HepG2 (cell line): Measurements from ENCODE around the gene ARMC8. TPM values are rescaled to one million over a fixed set of nuclear protein-coding genes. Genes with fewer than 3 reads are reported as not detected.

Experiments
- ATAC-seq: fragments of 200-7000 bp; cut with Tn5 transposase; 3 replicates; pipeline ENCODE4 v1.9.1; 2020; ENCODE audit warnings: mild to moderate bottlenecking, moderate library complexity
- BruUV-seq: library from RNA; stranded (reverse); fragments of 400-500 nt; replicated peaks from 2 replicates; lab custom pipeline; 2021; lab: Mats Ljungman, UMichigan
- CTCF ChIA-PET: fragments of 300-600 bp; formaldehyde crosslinking; extraction: SDS; loops from one replicate; lab custom pipeline; 2021; ENCODE audit warnings: low total read pairs, inconsistent platforms, low intra/inter-chr PET ratio; lab: Yijun Ruan, JAX
- POLR2A ChIA-PET: fragments of 350-600 bp; sonication (Branson Sonifier 250); formaldehyde crosslinking; loops from one replicate; lab custom pipeline; 2020; ENCODE audit warnings: antibody characterized with exemption, inconsistent platforms; lab: Yijun Ruan, JAX
- DNase-seq: peaks from one replicate; pipeline ENCODE4 v3.0.0-alpha.2; 2015; ENCODE audit warnings: low spot score
- FAIRE-seq: peaks from 3 replicates; lab custom pipeline; 2011; peaks lifted over from hg19 to GRCh38; lab: Jason Lieb, UNC
- H2AFZ ChIP-seq: one replicate; pipeline ENCODE4 v1.6.1; 2011; ENCODE audit warnings: low read length, inconsistent platforms
- H3K27ac ChIP-seq: fragments of 300-600 bp; 3 replicates; pipeline ENCODE4 v1.8.0; 2011; ENCODE audit warnings: mixed run types, mild to moderate bottlenecking, mixed read lengths, low read length, inconsistent platforms; ENCODE audit not compliant: insufficient read depth; ENCODE audit errors: extremely low read length
- H3K27me3 ChIP-seq, 2 experiments: fragments of 200-600 bp in 1 of 2; 2 replicates in 1 of 2; 3 replicates in 1 of 2; pipeline versions ENCODE4 v1.6.0 to v1.8.0; 2011; ENCODE audit warnings: low read length in 2 of 2, mild to moderate bottlenecking in 2 of 2, moderate library complexity in 2 of 2, inconsistent platforms in 1 of 2; ENCODE audit not compliant: insufficient read depth in 2 of 2, control insufficient read depth in 1 of 2
- H3K36me3 ChIP-seq, 2 experiments: fragments of 200-600 bp in 1 of 2; replicated peaks in 1 of 2; 2 replicates in 1 of 2; 3 replicates in 1 of 2; pipeline versions ENCODE4 v1.5.1 to v1.8.0; 2011; ENCODE audit warnings: low read length in 2 of 2, inconsistent platforms in 1 of 2; ENCODE audit not compliant: insufficient read depth in 2 of 2, control insufficient read depth in 1 of 2
- H3K4me1 ChIP-seq: 2 replicates; pipeline ENCODE4 v1.5.1; 2012; ENCODE audit warnings: low read length, inconsistent platforms; ENCODE audit not compliant: insufficient read depth
- H3K4me2 ChIP-seq: 2 replicates; pipeline ENCODE4 v1.6.0; 2011; ENCODE audit warnings: low read depth, low read length, inconsistent platforms
- H3K4me3 ChIP-seq, 3 experiments: fragments of 200-600 bp in 1 of 3; sonication (generic), shearing (Covaris generic) in 1 of 3; replicated peaks in 1 of 3; 2 replicates each; pipeline ENCODE4 v1.5.1; 2011 to 2016; ENCODE audit warnings: low read length in 3 of 3, inconsistent platforms in 2 of 3, low read depth in 2 of 3, mild to moderate bottlenecking in 2 of 3, control low read depth in 1 of 3, mixed read lengths in 1 of 3; ENCODE audit not compliant: insufficient read depth in 1 of 3
- H3K79me2 ChIP-seq: one replicate; pipeline ENCODE4 v1.6.1; 2011; ENCODE audit warnings: low read length, inconsistent platforms; ENCODE audit not compliant: insufficient read depth
- H3K9ac ChIP-seq: 2 replicates; pipeline ENCODE4 v1.6.0; 2011; ENCODE audit warnings: mild to moderate bottlenecking, low read depth, low read length, inconsistent platforms; ENCODE audit not compliant: insufficient read depth
- H3K9me3 ChIP-seq: 2 replicates; pipeline ENCODE4 v1.5.1; 2012; ENCODE audit warnings: mild to moderate bottlenecking, low read length
- H4K20me1 ChIP-seq: 2 replicates; pipeline ENCODE4 v1.6.0; 2011; ENCODE audit warnings: inconsistent platforms, mild to moderate bottlenecking, low read length, moderate library complexity; ENCODE audit not compliant: insufficient read depth
- CC2D1A ChIP-seq: sonication (generic); formaldehyde crosslinking; IDR thresholded peaks from 2 replicates; pipeline ENCODE4 v1.8.1; 2023; ENCODE audit warnings: mild to moderate bottlenecking, missing genetic modification reagents
- CCDC6 ChIP-seq: sonication (generic); formaldehyde crosslinking; IDR thresholded peaks from 2 replicates; pipeline ENCODE4 v1.8.1; 2022; ENCODE audit warnings: mild to moderate bottlenecking, missing genetic modification reagents, moderate library complexity
- CREBL2 ChIP-seq: sonication (generic); formaldehyde crosslinking; IDR thresholded peaks from 2 replicates; pipeline ENCODE4 v1.8.1; 2023; ENCODE audit warnings: missing genetic modification reagents, mild to moderate bottlenecking, borderline replicate concordance
- DMAP1 ChIP-seq: IDR thresholded peaks from 2 replicates; pipeline ENCODE4 v1.6.1; 2016
- DR1 ChIP-seq: sonication (generic); formaldehyde crosslinking; IDR thresholded peaks from 2 replicates; pipeline ENCODE4 v1.8.0; 2021; ENCODE audit warnings: mild to moderate bottlenecking, missing genetic modification reagents, inconsistent platforms
- FOXO1 ChIP-seq: sonication (generic); formaldehyde crosslinking; IDR thresholded peaks from 2 replicates; pipeline ENCODE4 v1.4.0; 2020; ENCODE audit warnings: missing genetic modification reagents
- HNRNPUL1 ChIP-seq: fragments of 200-400 bp; formaldehyde crosslinking; IDR thresholded peaks from 2 replicates; pipeline ENCODE4 v1.6.1; 2017; ENCODE audit warnings: low read depth, mild to moderate bottlenecking, low read length, moderate library complexity
- HOXA3 ChIP-seq: sonication (generic); formaldehyde crosslinking; IDR thresholded peaks from 2 replicates; pipeline ENCODE4 v1.5.0; 2020; ENCODE audit warnings: missing genetic modification reagents
- KDM5B ChIP-seq: sonication (generic); formaldehyde crosslinking; IDR thresholded peaks from 2 replicates; pipeline ENCODE4 v1.4.0; 2020; ENCODE audit warnings: missing genetic modification reagents, mild to moderate bottlenecking, borderline replicate concordance
- MIER3 ChIP-seq: IDR thresholded peaks from 2 replicates; pipeline ENCODE4 v1.6.1; 2016; ENCODE audit warnings: missing compliant biosample characterization, borderline replicate concordance
- PAX8 ChIP-seq: sonication (generic); formaldehyde crosslinking; IDR thresholded peaks from 2 replicates; pipeline ENCODE4 v1.8.0; 2022; ENCODE audit warnings: mild to moderate bottlenecking, missing genetic modification reagents, borderline replicate concordance
- PBX3 ChIP-seq: sonication (generic); formaldehyde crosslinking; IDR thresholded peaks from 2 replicates; pipeline ENCODE4 v1.8.1; 2023; ENCODE audit warnings: missing genetic modification reagents, inconsistent platforms, borderline replicate concordance
- SIX1 ChIP-seq: sonication (generic); formaldehyde crosslinking; IDR thresholded peaks from 2 replicates; pipeline ENCODE4 v1.4.0; 2020; ENCODE audit warnings: missing genetic modification reagents, borderline replicate concordance
- SP140L ChIP-seq: sonication (generic); formaldehyde crosslinking; IDR thresholded peaks from 2 replicates; pipeline ENCODE4 v1.4.0; 2020; ENCODE audit warnings: missing genetic modification reagents, borderline replicate concordance
- STAT5B ChIP-seq: sonication (generic); formaldehyde crosslinking; IDR thresholded peaks from 2 replicates; pipeline ENCODE4 v1.4.0; 2020; ENCODE audit warnings: missing genetic modification reagents
- ZFP36 ChIP-seq: fragments of 150-350 bp; IDR thresholded peaks from 2 replicates; pipeline ENCODE4 v1.6.1; 2018; ENCODE audit warnings: borderline replicate concordance, low read length, low read depth; ENCODE audit not compliant: partially characterized antibody
- ZMYM4 ChIP-seq: sonication (generic); formaldehyde crosslinking; IDR thresholded peaks from 2 replicates; pipeline ENCODE4 v1.8.1; 2023; ENCODE audit warnings: mild to moderate bottlenecking, missing genetic modification reagents
- WGBS: methylation state at CpG from one replicate; pipeline ENCODE4 v1.1.6; 2017; ENCODE audit warnings: low lambda C conversion rate; 5-methylcytosine and 5-hydroxymethylcytosine counted together
- in situ Hi-C: cut with HindIII; loops from 2 replicates; pipeline ENCODE4 v1.10.0; 2017; ENCODE audit warnings: low pct_unique_long_range_greater_than_20kb; ENCODE audit not compliant: extremely low pct_ligation_motif_present
- intact Hi-C: fragments of 100-400 bp; cut with micrococcal nuclease; formaldehyde crosslinking; loops from one replicate; pipeline ENCODE4 v1.10.0; 2022; ENCODE audit not compliant: unreplicated experiment
- polyA plus RNA-seq, 8 experiments: library from polyadenylated mRNA; depleted of rRNA in 3 of 8; stranded (reverse) in 7 of 8; unstranded in 1 of 8; fragments of >200 nt; fragmentation: Illumina TruSeq in 4 of 8; extraction: Trizol in 4 of 8; gene quantifications; 2 replicates each; pipeline versions ENCODE4 v1.2.1 to v1.2.3, GENCODE V29; 2011 to 2016; ENCODE audit warnings: low read depth in 4 of 8, missing spikeins in 1 of 8, mixed read lengths in 1 of 8; ENCODE audit not compliant: insufficient read depth in 1 of 8
- total RNA-seq, 5 experiments: library from RNA; depleted of rRNA; stranded (reverse); fragments of >200 nt; fragmentation: Illumina TruSeq; extraction: Trizol; gene quantifications; 2 replicates each; pipeline ENCODE4 v1.2.3, GENCODE V29; 2016; ENCODE audit warnings: low read depth in 1 of 5
- TF ChIP-seq, protein P1 (sequence below): sonication (generic); formaldehyde crosslinking; IDR thresholded peaks from 2 replicates; pipeline ENCODE4 v1.4.0; 2020; ENCODE audit warnings: mild to moderate bottlenecking, missing genetic modification reagents

ARMC8 gene
- total and polyA plus RNA-seq, 2 of the 13 experiments (the other 11 are each of a cell fraction or from before 2014, with no cell fraction given), result 38.9 to 55.3 TPM

DNA sequence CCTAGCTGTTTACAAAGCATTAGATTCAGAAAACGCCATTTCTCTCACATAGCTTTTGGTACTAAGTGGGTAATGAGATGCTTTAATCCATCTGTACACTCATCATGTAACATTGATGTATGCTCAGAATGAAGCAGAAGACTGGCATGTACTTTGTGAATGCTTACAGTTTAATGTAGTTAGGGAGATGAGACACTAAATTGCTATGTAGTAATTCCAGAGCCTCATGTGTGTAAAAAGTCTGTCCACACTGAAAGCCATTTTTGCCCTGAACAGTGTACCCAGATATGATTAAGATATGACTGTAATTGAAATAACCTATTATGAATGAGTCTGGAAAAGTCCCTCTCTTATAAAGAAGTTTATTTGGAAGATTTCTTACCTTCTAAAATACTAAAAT is 66.5 kb downstream of the ARMC8 start:
- FAIRE-seq, result no peak
- Histone ChIP-seq H3K9me3 (no peaks in the 10 kb centered on the region), H3K36me3 (peaks cover 0 to 2% of the 10 kb centered on the region in 2 experiments; a peak in 1 of 5 replicates), H3K9ac (no peak overlapping the region), H3K79me2 (no peaks in the 10 kb centered on the region), H3K27ac (no peak overlapping the region), H3K4me1 (no peaks in the 10 kb centered on the region), H4K20me1 (no peaks in the 10 kb centered on the region), H3K4me3 (no peak overlapping the region), H3K27me3 (no peaks in the 10 kb centered on the region), H3K4me2 (no peak overlapping the region), H2AFZ (no peak overlapping the region)
- no peak for TF ChIP-seq PAX8
- TF ChIP-seq MIER3 (CRISPR knock-in tag), result no peak
- no peak for TF ChIP-seq CCDC6
- no peak for TF ChIP-seq HOXA3
- TF ChIP-seq DMAP1, result no peak
- no peak for TF ChIP-seq DR1 (CRISPR knock-in tag)
- no peak for TF ChIP-seq STAT5B (CRISPR knock-in tag)
- no peak for TF ChIP-seq CREBL2 (CRISPR knock-in tag)
- no peak for TF ChIP-seq ZFP36
- no peak for TF ChIP-seq ZMYM4 (CRISPR knock-in tag)
- DNase-seq, result no peak
- 96% methylated on average over 1 of the region's 1 CpG for WGBS
- ChIA-PET POLR2A (no interaction called here), CTCF (no interaction called here)
- in situ Hi-C loops (no loop called here), intact Hi-C loops (no loop called here)
- no TSS peak for BruUV-seq
- no peak for ATAC-seq

DNA sequence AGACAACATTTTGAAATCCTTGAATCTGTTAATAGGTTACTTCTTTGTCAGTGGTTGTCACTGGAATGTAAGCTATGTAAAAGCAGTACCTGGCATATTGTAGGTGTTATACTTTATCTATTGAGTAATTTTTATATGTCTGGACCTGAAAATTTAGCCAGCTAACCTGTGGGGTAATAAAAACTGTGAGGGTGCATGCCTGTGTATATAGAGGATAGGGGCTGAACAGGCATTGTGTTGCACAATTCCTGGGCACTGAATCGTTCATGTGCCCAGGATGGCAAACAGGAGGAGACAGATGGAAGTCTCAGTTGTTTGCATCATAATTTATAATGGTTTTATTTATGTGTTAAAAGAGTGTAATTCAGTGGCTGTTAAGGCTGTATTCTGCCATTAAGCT is 67.1 kb downstream of the ARMC8 start:
- WGBS, result 65% methylated on average over 1 of the region's 1 CpG
- TF ChIP-seq, protein P1, sequence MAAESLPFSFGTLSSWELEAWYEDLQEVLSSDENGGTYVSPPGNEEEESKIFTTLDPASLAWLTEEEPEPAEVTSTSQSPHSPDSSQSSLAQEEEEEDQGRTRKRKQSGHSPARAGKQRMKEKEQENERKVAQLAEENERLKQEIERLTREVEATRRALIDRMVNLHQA, result no peak
- TF ChIP-seq KDM5B (CRISPR knock-in tag) (no peak), CC2D1A (CRISPR knock-in tag) (no peak), SIX1 (CRISPR knock-in tag) (no peak), SP140L (CRISPR knock-in tag) (no peak), PBX3 (CRISPR knock-in tag) (no peak), HNRNPUL1 (no peak), FOXO1 (CRISPR knock-in tag) (no peak)
- in situ Hi-C loops, result no loop called here
- FAIRE-seq (no peak), DNase-seq (no peak), ATAC-seq (no peak)
- Histone ChIP-seq H3K27ac (no peak overlapping the region), H3K4me2 (no peak overlapping the region), H3K9ac (no peak overlapping the region), H3K4me3 (no peak overlapping the region), H3K4me1 (no peaks in the 10 kb centered on the region), H4K20me1 (no peaks in the 10 kb centered on the region), H3K79me2 (no peaks in the 10 kb centered on the region), H3K9me3 (no peaks in the 10 kb centered on the region), H2AFZ (no peak overlapping the region), H3K27me3 (no peaks in the 10 kb centered on the region), H3K36me3 (peaks cover 0 to 2% of the 10 kb centered on the region in 2 experiments; a peak in 1 of 5 replicates)
- ChIA-PET CTCF (no interaction called here), POLR2A (no interaction called here)
- BruUV-seq, result no TSS peak
- intact Hi-C loops, result no loop called here
